ENCODE results near the gene ARHGAP23. TPM values are rescaled to one million over a fixed set of nuclear protein-coding genes. Genes with fewer than 3 reads are reported as not detected.

The ARHGAP23 gene
- total RNA-seq, 2 experiments from 2014 or later, result 0.40 to 0.47 TPM

- no peak for ATAC-seq
Measured at GRCh38 chr17:38536661-38537060, 108.4 kb downstream of the ARHGAP23 start.

GRCh38 chr17:38538906-38539305, 110.6 kb downstream of the ARHGAP23 start:
- H3K36me3 Mint-ChIP-seq (ENCODE audit: low read depth), result no peaks in the 10 kb centered on the region
- DNase-seq, result no peak
- ChIA-PET POLR2A (no interaction called here), CTCF (interaction anchor here (5.1 kb wide), 1 partner anchor 20 kb away, joined by 20 read pairs; no protein-coding TSS in a partner anchor)
- no peak for ATAC-seq
- no peaks in the 10 kb centered on the region for H3K4me1 Mint-ChIP-seq (ENCODE audit: low read depth)
- intact Hi-C loops (cut with micrococcal nuclease), result no loop called here
- peaks cover 13% of the 10 kb centered on the region for H3K27me3 Mint-ChIP-seq
- no peak overlapping the region for H3K27ac Mint-ChIP-seq
- no peak overlapping the region for H3K4me3 Mint-ChIP-seq
- TF ChIP-seq CTCF (IDR thresholded peaks at IDR 0.05), result no peak
- no peaks in the 10 kb centered on the region for H3K9me3 Mint-ChIP-seq

More at GRCh38 chr17:38536661-38537060, 108.4 kb downstream of the ARHGAP23 start:
- no peaks in the 10 kb centered on the region for H3K4me1 Mint-ChIP-seq (ENCODE audit: low read depth)
- intact Hi-C loops (cut with micrococcal nuclease), result no loop called here
- no peak for TF ChIP-seq CTCF (IDR thresholded peaks at IDR 0.05)
- H3K27me3 Mint-ChIP-seq, result peaks cover 9% of the 10 kb centered on the region
- no peak for DNase-seq
- ChIA-PET CTCF (interaction anchor here (1.0 to 5.1 kb wide), 9 partner anchors 11 to 211 kb away, joined by 3 to 20 read pairs (median 4); no protein-coding TSS in a partner anchor), POLR2A (no interaction called here)
- H3K9me3 Mint-ChIP-seq, result no peaks in the 10 kb centered on the region
- no peak overlapping the region for H3K27ac Mint-ChIP-seq
- no peak overlapping the region for H3K4me3 Mint-ChIP-seq
- H3K36me3 Mint-ChIP-seq (ENCODE audit: low read depth), result no peaks in the 10 kb centered on the region

GRCh38 chr17:38539386-38539785, 111.1 kb downstream of the ARHGAP23 start:
- Mint-ChIP-seq H3K9me3 (no peaks in the 10 kb centered on the region), H3K4me1 (ENCODE audit: low read depth) (no peaks in the 10 kb centered on the region), H3K27me3 (peaks cover 13% of the 10 kb centered on the region), H3K27ac (no peak overlapping the region), H3K4me3 (no peak overlapping the region), H3K36me3 (ENCODE audit: low read depth) (no peaks in the 10 kb centered on the region)
- ATAC-seq (no peak), DNase-seq (no peak)
- CTCF ChIA-PET, result interaction anchor here (1.1 to 1.8 kb wide), 2 partner anchors 19 to 45 kb away, joined by 5 read pairs; no protein-coding TSS in a partner anchor
- intact Hi-C loops (cut with micrococcal nuclease), result no loop called here
- POLR2A ChIA-PET, result no interaction called here
- TF ChIP-seq CTCF (IDR thresholded peaks at IDR 0.05), result no peak

GRCh38 chr17:38540514-38541045, 112.3 kb downstream of the ARHGAP23 start:
- Mint-ChIP-seq H3K27me3 (peaks cover 10% of the 10 kb centered on the region), H3K4me1 (ENCODE audit: low read depth) (no peaks in the 10 kb centered on the region), H3K9me3 (no peaks in the 10 kb centered on the region), H3K36me3 (ENCODE audit: low read depth) (no peaks in the 10 kb centered on the region), H3K27ac (no peak overlapping the region), H3K4me3 (no peak overlapping the region)
- ATAC-seq, result no peak
- intact Hi-C loops (cut with micrococcal nuclease), result no loop called here
- ChIA-PET POLR2A (no interaction called here), CTCF (interaction anchor here (1.1 to 1.8 kb wide), 2 partner anchors 18 to 44 kb away, joined by 5 read pairs; no protein-coding TSS in a partner anchor)
- no peak for DNase-seq
- TF ChIP-seq CTCF (IDR thresholded peaks at IDR 0.05), result no peak

GRCh38 chr17:38541281-38541680, 113.0 kb downstream of the ARHGAP23 start:
- intact Hi-C loops (cut with micrococcal nuclease), result no loop called here
- H3K36me3 Mint-ChIP-seq (ENCODE audit: low read depth), result no peaks in the 10 kb centered on the region
- no peaks in the 10 kb centered on the region for H3K4me1 Mint-ChIP-seq (ENCODE audit: low read depth)
- no peak overlapping the region for H3K27ac Mint-ChIP-seq
- POLR2A ChIA-PET, result no interaction called here
- no peak overlapping the region for H3K4me3 Mint-ChIP-seq
- H3K27me3 Mint-ChIP-seq, result peaks cover 4% of the 10 kb centered on the region
- no peaks in the 10 kb centered on the region for H3K9me3 Mint-ChIP-seq
- ATAC-seq, result no peak
- no peak for DNase-seq
- CTCF ChIA-PET, result interaction anchor here (1.0 kb wide), 1 partner anchor 43 kb away, joined by 3 read pairs; no protein-coding TSS in a partner anchor
- no peak for TF ChIP-seq CTCF (IDR thresholded peaks at IDR 0.05)
